ENCODE results near the gene GM2A.

DNA sequence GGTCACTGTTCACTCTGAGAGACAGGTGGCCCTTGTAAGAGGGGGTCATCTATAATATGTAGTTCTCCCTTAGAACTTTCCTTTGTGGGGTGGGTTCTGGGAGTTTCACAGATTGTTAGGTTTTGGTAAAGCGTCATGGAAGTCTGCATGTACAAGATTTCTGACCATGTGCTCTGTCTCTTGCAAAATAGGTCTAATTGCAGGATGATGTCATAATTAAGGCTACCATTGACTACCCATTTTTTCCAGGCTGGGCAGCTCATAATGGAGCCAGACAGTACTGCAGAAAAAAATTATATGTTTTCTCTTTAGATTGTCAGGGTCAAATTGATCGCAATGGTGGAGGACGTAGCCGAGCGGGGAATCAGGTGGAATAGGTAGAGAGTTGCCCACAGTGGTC lies 3.7 kb upstream of the GM2A start:
- TF ChIP-seq ZNF70 (CRISPR knock-in tag; IDR thresholded peaks at IDR 0.05) (no peak), ZFP30 (CRISPR knock-in tag; IDR thresholded peaks at IDR 0.05) (no peak), ZC3H10 (CRISPR knock-in tag; IDR thresholded peaks at IDR 0.05) (no peak), ZFP3 (CRISPR knock-in tag; IDR thresholded peaks at IDR 0.05) (no peak), SNAI2 (CRISPR knock-in tag; IDR thresholded peaks at IDR 0.05) (no peak), ZNF565 (CRISPR knock-in tag; conservative IDR thresholded peaks at IDR 0.05; ENCODE audit: low read depth) (no peak), ISL1 (CRISPR knock-in tag; IDR thresholded peaks at IDR 0.05) (no peak), PPARA (CRISPR knock-in tag; IDR thresholded peaks at IDR 0.05; ENCODE audit: borderline replicate concordance) (no peak), RARB (CRISPR knock-in tag; IDR thresholded peaks at IDR 0.05) (no peak), TCF4 (CRISPR knock-in tag; IDR thresholded peaks at IDR 0.05; ENCODE audit: borderline replicate concordance) (no peak)
- TF ChIP-seq, protein P1, sequence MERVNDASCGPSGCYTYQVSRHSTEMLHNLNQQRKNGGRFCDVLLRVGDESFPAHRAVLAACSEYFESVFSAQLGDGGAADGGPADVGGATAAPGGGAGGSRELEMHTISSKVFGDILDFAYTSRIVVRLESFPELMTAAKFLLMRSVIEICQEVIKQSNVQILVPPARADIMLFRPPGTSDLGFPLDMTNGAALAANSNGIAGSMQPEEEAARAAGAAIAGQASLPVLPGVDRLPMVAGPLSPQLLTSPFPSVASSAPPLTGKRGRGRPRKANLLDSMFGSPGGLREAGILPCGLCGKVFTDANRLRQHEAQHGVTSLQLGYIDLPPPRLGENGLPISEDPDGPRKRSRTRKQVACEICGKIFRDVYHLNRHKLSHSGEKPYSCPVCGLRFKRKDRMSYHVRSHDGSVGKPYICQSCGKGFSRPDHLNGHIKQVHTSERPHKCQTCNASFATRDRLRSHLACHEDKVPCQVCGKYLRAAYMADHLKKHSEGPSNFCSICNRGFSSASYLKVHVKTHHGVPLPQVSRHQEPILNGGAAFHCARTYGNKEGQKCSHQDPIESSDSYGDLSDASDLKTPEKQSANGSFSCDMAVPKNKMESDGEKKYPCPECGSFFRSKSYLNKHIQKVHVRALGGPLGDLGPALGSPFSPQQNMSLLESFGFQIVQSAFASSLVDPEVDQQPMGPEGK (CRISPR knock-in tag; IDR thresholded peaks at IDR 0.05; ENCODE audit: borderline replicate concordance) = no peak
- TF ChIP-seq, protein P2, sequence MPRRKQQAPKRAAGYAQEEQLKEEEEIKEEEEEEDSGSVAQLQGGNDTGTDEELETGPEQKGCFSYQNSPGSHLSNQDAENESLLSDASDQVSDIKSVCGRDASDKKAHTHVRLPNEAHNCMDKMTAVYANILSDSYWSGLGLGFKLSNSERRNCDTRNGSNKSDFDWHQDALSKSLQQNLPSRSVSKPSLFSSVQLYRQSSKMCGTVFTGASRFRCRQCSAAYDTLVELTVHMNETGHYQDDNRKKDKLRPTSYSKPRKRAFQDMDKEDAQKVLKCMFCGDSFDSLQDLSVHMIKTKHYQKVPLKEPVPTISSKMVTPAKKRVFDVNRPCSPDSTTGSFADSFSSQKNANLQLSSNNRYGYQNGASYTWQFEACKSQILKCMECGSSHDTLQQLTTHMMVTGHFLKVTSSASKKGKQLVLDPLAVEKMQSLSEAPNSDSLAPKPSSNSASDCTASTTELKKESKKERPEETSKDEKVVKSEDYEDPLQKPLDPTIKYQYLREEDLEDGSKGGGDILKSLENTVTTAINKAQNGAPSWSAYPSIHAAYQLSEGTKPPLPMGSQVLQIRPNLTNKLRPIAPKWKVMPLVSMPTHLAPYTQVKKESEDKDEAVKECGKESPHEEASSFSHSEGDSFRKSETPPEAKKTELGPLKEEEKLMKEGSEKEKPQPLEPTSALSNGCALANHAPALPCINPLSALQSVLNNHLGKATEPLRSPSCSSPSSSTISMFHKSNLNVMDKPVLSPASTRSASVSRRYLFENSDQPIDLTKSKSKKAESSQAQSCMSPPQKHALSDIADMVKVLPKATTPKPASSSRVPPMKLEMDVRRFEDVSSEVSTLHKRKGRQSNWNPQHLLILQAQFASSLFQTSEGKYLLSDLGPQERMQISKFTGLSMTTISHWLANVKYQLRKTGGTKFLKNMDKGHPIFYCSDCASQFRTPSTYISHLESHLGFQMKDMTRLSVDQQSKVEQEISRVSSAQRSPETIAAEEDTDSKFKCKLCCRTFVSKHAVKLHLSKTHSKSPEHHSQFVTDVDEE (CRISPR knock-in tag; IDR thresholded peaks at IDR 0.05) = no peak
- TF ChIP-seq, protein P3, sequence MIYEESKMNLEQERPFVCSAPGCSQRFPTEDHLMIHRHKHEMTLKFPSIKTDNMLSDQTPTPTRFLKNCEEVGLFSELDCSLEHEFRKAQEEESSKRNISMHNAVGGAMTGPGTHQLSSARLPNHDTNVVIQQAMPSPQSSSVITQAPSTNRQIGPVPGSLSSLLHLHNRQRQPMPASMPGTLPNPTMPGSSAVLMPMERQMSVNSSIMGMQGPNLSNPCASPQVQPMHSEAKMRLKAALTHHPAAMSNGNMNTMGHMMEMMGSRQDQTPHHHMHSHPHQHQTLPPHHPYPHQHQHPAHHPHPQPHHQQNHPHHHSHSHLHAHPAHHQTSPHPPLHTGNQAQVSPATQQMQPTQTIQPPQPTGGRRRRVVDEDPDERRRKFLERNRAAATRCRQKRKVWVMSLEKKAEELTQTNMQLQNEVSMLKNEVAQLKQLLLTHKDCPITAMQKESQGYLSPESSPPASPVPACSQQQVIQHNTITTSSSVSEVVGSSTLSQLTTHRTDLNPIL (CRISPR knock-in tag; IDR thresholded peaks at IDR 0.05; ENCODE audit: low read depth) = no peak
- TF ChIP-seq, protein P4, sequence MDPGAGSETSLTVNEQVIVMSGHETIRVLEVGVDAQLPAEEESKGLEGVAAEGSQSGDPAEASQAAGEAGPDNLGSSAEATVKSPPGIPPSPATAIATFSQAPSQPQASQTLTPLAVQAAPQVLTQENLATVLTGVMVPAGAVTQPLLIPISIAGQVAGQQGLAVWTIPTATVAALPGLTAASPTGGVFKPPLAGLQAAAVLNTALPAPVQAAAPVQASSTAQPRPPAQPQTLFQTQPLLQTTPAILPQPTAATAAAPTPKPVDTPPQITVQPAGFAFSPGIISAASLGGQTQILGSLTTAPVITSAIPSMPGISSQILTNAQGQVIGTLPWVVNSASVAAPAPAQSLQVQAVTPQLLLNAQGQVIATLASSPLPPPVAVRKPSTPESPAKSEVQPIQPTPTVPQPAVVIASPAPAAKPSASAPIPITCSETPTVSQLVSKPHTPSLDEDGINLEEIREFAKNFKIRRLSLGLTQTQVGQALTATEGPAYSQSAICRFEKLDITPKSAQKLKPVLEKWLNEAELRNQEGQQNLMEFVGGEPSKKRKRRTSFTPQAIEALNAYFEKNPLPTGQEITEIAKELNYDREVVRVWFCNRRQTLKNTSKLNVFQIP (CRISPR knock-in tag; IDR thresholded peaks at IDR 0.05; ENCODE audit: borderline replicate concordance, low read depth) = no peak
